ENCODE measurements around the gene SPSB3.

Gene SPSB3

DNA sequence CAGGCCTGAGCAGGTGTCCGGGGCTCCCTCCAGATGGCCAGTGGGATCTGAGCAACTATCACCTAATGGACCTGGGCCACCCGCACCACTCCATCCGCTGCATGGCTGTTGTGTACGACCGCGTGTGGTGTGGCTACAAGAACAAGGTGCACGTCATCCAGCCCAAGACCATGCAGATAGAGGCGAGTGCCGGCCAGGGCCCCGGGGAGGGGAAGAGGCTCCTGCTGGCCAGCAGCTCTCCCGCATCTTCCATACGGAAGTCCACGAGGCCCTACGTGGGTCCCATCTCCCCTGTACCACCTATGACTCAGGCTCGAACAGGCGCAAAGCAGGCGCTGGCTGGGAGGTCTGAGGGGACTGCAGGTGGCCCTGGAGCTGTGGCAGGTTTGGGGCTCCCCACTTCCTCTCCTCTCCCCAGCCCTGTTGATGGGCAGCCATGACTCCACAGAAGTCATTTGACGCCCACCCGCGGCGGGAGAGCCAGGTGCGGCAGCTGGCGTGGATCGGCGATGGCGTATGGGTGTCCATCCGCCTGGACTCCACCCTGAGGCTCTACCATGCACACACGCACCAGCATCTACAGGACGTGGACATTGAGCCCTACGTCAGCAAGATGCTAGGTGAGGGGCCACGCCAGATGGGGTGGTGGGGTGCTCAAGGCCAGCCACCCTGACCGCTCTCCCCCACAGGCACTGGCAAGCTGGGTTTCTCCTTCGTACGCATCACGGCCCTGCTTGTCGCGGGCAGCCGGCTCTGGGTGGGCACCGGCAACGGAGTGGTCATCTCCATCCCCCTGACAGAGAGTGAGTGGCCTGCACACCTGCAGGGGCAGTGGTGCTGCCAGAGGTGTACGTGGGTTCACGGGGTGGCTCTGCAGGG, 15.0 kb downstream of the SPSB3 start:
- ATAC-seq (ENCODE audit: low read depth), result no peak
- no peak for DNase-seq (ENCODE audit: low spot score)
- Histone ChIP-seq H3K4me3 (ENCODE audit: severe bottlenecking) (no peak overlapping the region), H3K36me3 (ENCODE audit: low read depth) (peaks cover 29% of the 10 kb centered on the region), H3K4me1 (ENCODE audit: insufficient read depth, poor library complexity, severe bottlenecking) (peaks cover 4% of the 10 kb centered on the region), H3K9me3 (ENCODE audit: severe bottlenecking) (no peaks in the 10 kb centered on the region), H3K27ac (ENCODE audit: poor library complexity, severe bottlenecking) (no peak overlapping the region), H3K27me3 (ENCODE audit: insufficient read depth, poor library complexity, severe bottlenecking) (no peaks in the 10 kb centered on the region)
- TF ChIP-seq, protein P1, sequence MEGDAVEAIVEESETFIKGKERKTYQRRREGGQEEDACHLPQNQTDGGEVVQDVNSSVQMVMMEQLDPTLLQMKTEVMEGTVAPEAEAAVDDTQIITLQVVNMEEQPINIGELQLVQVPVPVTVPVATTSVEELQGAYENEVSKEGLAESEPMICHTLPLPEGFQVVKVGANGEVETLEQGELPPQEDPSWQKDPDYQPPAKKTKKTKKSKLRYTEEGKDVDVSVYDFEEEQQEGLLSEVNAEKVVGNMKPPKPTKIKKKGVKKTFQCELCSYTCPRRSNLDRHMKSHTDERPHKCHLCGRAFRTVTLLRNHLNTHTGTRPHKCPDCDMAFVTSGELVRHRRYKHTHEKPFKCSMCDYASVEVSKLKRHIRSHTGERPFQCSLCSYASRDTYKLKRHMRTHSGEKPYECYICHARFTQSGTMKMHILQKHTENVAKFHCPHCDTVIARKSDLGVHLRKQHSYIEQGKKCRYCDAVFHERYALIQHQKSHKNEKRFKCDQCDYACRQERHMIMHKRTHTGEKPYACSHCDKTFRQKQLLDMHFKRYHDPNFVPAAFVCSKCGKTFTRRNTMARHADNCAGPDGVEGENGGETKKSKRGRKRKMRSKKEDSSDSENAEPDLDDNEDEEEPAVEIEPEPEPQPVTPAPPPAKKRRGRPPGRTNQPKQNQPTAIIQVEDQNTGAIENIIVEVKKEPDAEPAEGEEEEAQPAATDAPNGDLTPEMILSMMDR (IDR thresholded peaks at IDR 0.05; ENCODE audit: poor library complexity, severe bottlenecking), result no peak

DNA sequence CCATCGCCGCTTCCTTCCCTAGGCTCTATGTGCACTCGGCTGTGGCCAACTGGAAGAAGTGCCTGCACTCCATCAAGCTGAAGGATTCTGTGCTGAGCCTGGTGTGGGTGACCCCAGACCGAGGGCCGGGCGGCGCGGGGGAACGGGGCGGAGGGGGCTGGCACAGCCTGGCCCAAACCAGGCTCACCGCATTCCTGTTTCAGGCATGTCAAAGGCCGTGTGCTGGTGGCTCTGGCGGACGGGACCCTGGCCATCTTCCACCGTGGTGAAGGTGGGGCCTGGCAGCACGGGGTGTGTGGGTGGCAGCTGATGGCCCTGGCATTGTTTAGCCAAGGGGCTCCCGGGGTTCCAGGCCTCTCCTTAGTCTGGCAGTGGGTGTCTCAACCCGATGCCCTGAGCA, 15.7 kb downstream of the SPSB3 start:
- TF ChIP-seq, protein P1 (IDR thresholded peaks at IDR 0.05; ENCODE audit: poor library complexity, severe bottlenecking), result no peak

DNA sequence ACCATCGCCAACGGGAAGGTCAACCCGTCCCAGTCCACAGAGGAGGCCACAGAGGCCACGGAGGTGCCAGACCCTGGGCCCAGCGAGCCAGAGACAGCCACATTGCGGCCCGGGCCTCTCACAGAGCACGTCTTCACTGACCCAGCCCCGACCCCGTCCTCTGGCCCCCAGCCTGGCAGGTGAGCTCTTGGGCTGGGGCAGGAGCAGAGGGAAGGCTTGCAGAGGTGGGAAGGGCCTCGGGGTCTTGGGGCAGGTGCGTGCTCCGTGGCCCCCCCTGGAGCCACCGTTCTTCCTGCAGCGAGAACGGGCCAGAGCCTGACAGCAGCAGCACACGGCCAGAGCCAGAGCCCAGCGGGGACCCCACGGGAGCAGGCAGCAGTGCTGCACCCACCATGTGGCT, 16.1 kb downstream of the SPSB3 start:
- no peaks in the 10 kb centered on the region for H3K9me3 ChIP-seq (ENCODE audit: severe bottlenecking)
- ATAC-seq (ENCODE audit: low read depth) (no peak), DNase-seq (ENCODE audit: low spot score) (no peak)
- peaks cover 27% of the 10 kb centered on the region; the same call in 1 of the 2 replicates for H3K36me3 ChIP-seq (ENCODE audit: low read depth)
- TF ChIP-seq, protein P1 (IDR thresholded peaks at IDR 0.05; ENCODE audit: poor library complexity, severe bottlenecking), result no peak
- no peaks in the 10 kb centered on the region for H3K27me3 ChIP-seq (ENCODE audit: insufficient read depth, poor library complexity, severe bottlenecking)
- peaks cover 4% of the 10 kb centered on the region for H3K4me1 ChIP-seq (ENCODE audit: insufficient read depth, poor library complexity, severe bottlenecking)
- no peak overlapping the region for H3K4me3 ChIP-seq (ENCODE audit: severe bottlenecking)
- no peak overlapping the region for H3K27ac ChIP-seq (ENCODE audit: poor library complexity, severe bottlenecking)

More for the DNA sequence above, 15.7 kb downstream of the SPSB3 start:
- peaks cover 4% of the 10 kb centered on the region for H3K4me1 ChIP-seq (ENCODE audit: insufficient read depth, poor library complexity, severe bottlenecking)
- peaks cover 27% of the 10 kb centered on the region; the same call in 1 of the 2 replicates for H3K36me3 ChIP-seq (ENCODE audit: low read depth)
- no peak for ATAC-seq (ENCODE audit: low read depth)
- no peak for DNase-seq (ENCODE audit: low spot score)
- no peaks in the 10 kb centered on the region for H3K27me3 ChIP-seq (ENCODE audit: insufficient read depth, poor library complexity, severe bottlenecking)
- H3K4me3 ChIP-seq (ENCODE audit: severe bottlenecking), result no peak overlapping the region
- H3K9me3 ChIP-seq (ENCODE audit: severe bottlenecking), result no peaks in the 10 kb centered on the region
- no peak overlapping the region for H3K27ac ChIP-seq (ENCODE audit: poor library complexity, severe bottlenecking)

DNA sequence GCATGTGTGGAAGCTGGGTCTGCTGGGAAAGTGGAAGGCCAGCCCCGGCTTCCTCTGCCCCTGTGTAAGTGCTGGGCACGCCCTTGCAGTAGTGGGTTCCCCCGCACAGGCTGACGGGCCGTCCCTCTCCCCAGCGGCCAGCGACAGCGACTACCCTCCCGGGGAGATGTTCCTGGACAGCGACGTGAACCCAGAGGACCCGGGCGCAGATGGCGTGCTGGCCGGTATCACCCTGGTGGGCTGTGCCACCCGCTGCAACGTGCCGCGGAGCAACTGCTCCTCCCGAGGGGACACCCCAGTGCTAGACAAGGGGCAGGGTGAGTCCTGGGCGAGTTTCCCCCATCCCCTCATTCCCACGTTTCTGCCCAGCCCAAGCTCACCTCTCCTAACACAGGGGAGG, 16.5 kb downstream of the SPSB3 start:
- H3K36me3 ChIP-seq (ENCODE audit: low read depth), result peaks cover 27% of the 10 kb centered on the region; the same call in 1 of the 2 replicates
- H3K4me1 ChIP-seq (ENCODE audit: insufficient read depth, poor library complexity, severe bottlenecking), result peaks cover 4% of the 10 kb centered on the region
- no peaks in the 10 kb centered on the region for H3K27me3 ChIP-seq (ENCODE audit: insufficient read depth, poor library complexity, severe bottlenecking)
- H3K4me3 ChIP-seq (ENCODE audit: severe bottlenecking), result no peak overlapping the region
- ATAC-seq (ENCODE audit: low read depth) (no peak), DNase-seq (ENCODE audit: low spot score) (no peak)
- H3K9me3 ChIP-seq (ENCODE audit: severe bottlenecking), result no peaks in the 10 kb centered on the region
- TF ChIP-seq, protein P1 (IDR thresholded peaks at IDR 0.05; ENCODE audit: poor library complexity, severe bottlenecking), result no peak
- H3K27ac ChIP-seq (ENCODE audit: poor library complexity, severe bottlenecking), result no peak overlapping the region

DNA sequence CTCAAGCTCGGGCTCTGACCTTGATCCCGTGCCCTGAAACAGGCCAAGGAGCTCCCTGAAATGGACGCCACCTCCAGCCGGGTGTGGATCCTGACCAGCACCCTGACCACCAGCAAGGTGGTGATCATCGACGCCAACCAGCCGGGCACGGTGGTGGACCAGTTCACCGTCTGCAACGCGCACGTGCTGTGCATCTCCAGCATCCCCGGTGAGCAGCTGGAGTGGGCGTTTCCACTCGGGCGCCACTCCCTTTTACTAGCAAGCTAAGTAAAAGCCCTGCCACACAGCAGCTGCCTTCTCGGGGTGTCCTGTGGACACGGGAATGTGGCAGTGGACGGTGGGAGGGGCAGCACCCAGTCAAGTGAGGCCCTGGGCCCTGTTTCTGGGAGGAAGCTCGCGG, 17.4 kb downstream of the SPSB3 start:
- Histone ChIP-seq H3K4me3 (ENCODE audit: severe bottlenecking) (no peak overlapping the region), H3K27ac (ENCODE audit: poor library complexity, severe bottlenecking) (no peak overlapping the region), H3K36me3 (ENCODE audit: low read depth) (peaks cover 23% of the 10 kb centered on the region; the same call in 1 of the 2 replicates), H3K27me3 (ENCODE audit: insufficient read depth, poor library complexity, severe bottlenecking) (no peaks in the 10 kb centered on the region), H3K4me1 (ENCODE audit: insufficient read depth, poor library complexity, severe bottlenecking) (peaks cover under 1% of the 10 kb centered on the region), H3K9me3 (ENCODE audit: severe bottlenecking) (no peaks in the 10 kb centered on the region)
- DNase-seq (ENCODE audit: low spot score) (no peak), ATAC-seq (ENCODE audit: low read depth) (no peak)
- TF ChIP-seq, protein P1 (IDR thresholded peaks at IDR 0.05; ENCODE audit: poor library complexity, severe bottlenecking), result no peak

Measured in RWPE2 (cell line).